Measurements from ENCODE around the gene PDE4D. TPM values are rescaled to one million over a fixed set of nuclear protein-coding genes. Genes with fewer than 3 reads are reported as not detected.

Gene PDE4D
- total and polyA plus RNA-seq, 12 donors: 1.2 to 18.9 (median 2.1) TPM

DNA sequence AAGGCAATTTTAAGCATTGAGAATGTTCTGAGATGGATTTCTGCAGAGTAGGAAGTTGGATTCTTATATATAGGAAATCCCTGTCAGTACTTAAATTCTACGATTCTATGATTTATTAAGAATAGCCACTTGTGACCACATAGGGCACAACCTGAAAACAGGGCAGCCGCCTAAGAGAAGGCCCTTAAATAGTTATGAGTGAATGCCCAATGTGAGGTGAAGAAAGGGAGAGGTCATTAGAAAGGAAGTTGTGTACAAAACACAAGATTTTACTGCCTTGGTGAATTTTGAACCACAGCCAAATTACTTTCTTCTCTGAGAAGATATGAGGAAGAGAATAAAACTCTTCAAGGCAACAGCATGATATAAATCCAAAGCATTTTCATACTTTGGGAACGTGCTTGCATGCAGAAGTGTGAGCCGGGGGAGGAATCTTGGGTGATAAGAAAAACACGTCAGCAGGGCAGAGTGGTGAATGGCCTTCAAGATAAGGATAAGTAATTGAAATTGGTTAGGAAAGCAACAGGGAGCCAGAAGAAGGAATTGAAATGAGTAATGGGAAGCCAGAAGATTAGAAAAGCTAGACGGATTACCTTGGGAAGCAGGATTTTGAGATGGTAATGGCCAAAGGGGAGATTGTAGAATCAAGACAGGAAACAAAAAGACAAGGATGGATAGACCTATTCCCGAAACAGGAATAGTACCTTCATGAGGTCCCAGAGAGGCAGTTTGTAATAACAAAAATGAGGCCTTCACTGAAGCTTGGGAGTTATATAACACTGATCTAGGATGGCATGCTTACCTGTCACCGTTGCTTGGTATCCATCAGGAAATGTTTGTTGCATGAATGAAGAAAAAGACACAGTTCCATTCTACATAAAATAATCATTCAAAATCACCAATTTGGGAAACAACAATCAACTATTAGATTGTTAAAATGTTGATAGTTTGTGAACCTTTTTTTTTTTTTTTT, 244.3 kb downstream of the PDE4D start:
- Histone ChIP-seq H3K4me1 (replicated peaks in 1 of 2) (no peaks in the 10 kb centered on the region), H3K4me3 (no peak overlapping the region), H3K27ac (peak overlapping the region in 1 of 5 donors; percentile 10), H3K27me3 (no peaks in the 10 kb centered on the region), H3K36me3 (replicated peaks in 1 of 2) (no peaks in the 10 kb centered on the region), H3K9me3 (replicated peaks in 1 of 3) (no peaks in the 10 kb centered on the region)
- TF ChIP-seq, protein P1, sequence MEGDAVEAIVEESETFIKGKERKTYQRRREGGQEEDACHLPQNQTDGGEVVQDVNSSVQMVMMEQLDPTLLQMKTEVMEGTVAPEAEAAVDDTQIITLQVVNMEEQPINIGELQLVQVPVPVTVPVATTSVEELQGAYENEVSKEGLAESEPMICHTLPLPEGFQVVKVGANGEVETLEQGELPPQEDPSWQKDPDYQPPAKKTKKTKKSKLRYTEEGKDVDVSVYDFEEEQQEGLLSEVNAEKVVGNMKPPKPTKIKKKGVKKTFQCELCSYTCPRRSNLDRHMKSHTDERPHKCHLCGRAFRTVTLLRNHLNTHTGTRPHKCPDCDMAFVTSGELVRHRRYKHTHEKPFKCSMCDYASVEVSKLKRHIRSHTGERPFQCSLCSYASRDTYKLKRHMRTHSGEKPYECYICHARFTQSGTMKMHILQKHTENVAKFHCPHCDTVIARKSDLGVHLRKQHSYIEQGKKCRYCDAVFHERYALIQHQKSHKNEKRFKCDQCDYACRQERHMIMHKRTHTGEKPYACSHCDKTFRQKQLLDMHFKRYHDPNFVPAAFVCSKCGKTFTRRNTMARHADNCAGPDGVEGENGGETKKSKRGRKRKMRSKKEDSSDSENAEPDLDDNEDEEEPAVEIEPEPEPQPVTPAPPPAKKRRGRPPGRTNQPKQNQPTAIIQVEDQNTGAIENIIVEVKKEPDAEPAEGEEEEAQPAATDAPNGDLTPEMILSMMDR (IDR thresholded peaks at IDR 0.05): no peak
- no peak for TF ChIP-seq POLR2A (IDR thresholded peaks at IDR 0.05)
- peak in 1 of 7 donors; percentile 10 for DNase-seq
- 37 to 46% (median 41%) methylated on average over 8 of the region's 8 CpGs for WGBS, 4 donors
- intact Hi-C loops (cut with DNase I): no loop called here

- DNase-seq: no peak
- H3K27me3 ChIP-seq: no peaks in the 10 kb centered on the region
- H3K9me3 ChIP-seq (replicated peaks in 1 of 3): no peaks in the 10 kb centered on the region
- no peaks in the 10 kb centered on the region for H3K4me1 ChIP-seq (replicated peaks in 1 of 2)
- intact Hi-C loops (cut with DNase I): no loop called here
- H3K4me3 ChIP-seq: no peak overlapping the region
- TF ChIP-seq, protein P1 (IDR thresholded peaks at IDR 0.05): no peak
- H3K36me3 ChIP-seq (replicated peaks in 1 of 2): no peaks in the 10 kb centered on the region
- 52 to 79% (median 64%) methylated on average over 1 of the region's 1 CpG for WGBS, 4 donors
- no peak overlapping the region for H3K27ac ChIP-seq
Observed at GRCh38 chr5:59648038-59648831, 245.3 kb downstream of the PDE4D start.

DNA sequence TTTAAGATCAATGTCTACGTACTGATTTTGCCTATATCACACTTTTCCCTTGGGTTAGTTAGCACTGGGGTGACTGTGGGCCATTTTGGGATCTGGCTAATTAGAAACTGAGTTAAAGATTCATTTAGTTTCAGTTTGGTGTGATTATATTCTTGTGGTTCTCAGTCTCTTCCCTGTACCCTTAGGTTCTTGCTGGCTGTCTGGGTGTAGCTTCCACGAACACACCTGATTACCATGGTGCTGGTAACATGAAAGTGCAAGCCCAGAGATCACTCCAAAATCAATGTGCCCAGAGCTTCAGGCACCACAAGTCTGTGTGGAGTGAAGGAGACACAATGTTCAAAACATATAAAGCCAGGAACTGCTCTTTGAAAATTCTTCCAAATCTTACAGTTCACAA, 248.1 kb downstream of the PDE4D start:
- intact Hi-C loops (cut with DNase I): no loop called here
- no peak for TF ChIP-seq POLR2A (IDR thresholded peaks at IDR 0.05)
- TF ChIP-seq, protein P1 (IDR thresholded peaks at IDR 0.05): no peak
- Histone ChIP-seq H3K9me3 (replicated peaks in 1 of 3) (no peaks in the 10 kb centered on the region), H3K4me1 (replicated peaks in 1 of 2) (no peaks in the 10 kb centered on the region), H3K27ac (no peak overlapping the region), H3K4me3 (no peak overlapping the region), H3K36me3 (replicated peaks in 1 of 2) (no peaks in the 10 kb centered on the region), H3K27me3 (no peaks in the 10 kb centered on the region)
- WGBS, 4 donors: 54 to 74% (median 70%) methylated on average over 2 of the region's 2 CpGs
- DNase-seq: no peak

- TF ChIP-seq, protein P1 (IDR thresholded peaks at IDR 0.05): no peak
- no peak for TF ChIP-seq POLR2A (IDR thresholded peaks at IDR 0.05)
- WGBS, 4 donors: 67 to 77% (median 76%) methylated on average over 1 of the region's 1 CpG
- intact Hi-C loops (cut with DNase I): no loop called here
- Histone ChIP-seq H3K9me3 (replicated peaks in 1 of 3) (no peaks in the 10 kb centered on the region), H3K27me3 (no peaks in the 10 kb centered on the region), H3K27ac (no peak overlapping the region), H3K36me3 (replicated peaks in 1 of 2) (no peaks in the 10 kb centered on the region), H3K4me1 (replicated peaks in 1 of 2) (no peaks in the 10 kb centered on the region), H3K4me3 (no peak overlapping the region)
- DNase-seq: peak in 3 of 7 donors; percentile 10 to 25 (median 16)
Observed at GRCh38 chr5:59640411-59640810, 253.1 kb downstream of the PDE4D start.
